Gastrocnemius medialis (tissue), 4 donors: ENCODE measurements around the gene CDC42EP5. TPM values are rescaled to one million over a fixed set of nuclear protein-coding genes. Genes with fewer than 3 reads are reported as not detected.
"Not testable (repeated sequence)": the region's sequence is repeated elsewhere in the genome, so short reads cannot be mapped to it uniquely, and the experiment has no call there.

Experiments used
- ATAC-seq, 2 donors: fragments of 150-250 bp; one replicate each; pipeline ENCODE4 v1.9.1; 2016
- DNase-seq, 2 donors: peaks; one replicate each; pipeline ENCODE4 v3.0.0-alpha.2; 2019
- H3K27ac ChIP-seq, 4 donors: fragments of 200-600 bp; sonication (generic); 1 replicate in 1 of 4; 2 replicates in 3 of 4; pipeline ENCODE4 v1.5.1; 2016 to 2018; ENCODE audit warnings: mild to moderate bottlenecking in 2 of 4, moderate library complexity in 1 of 4
- H3K27me3 ChIP-seq, 3 donors: fragments of 200-600 bp; sonication (generic) in 2 of 3; 1 replicate in 1 of 3; 2 replicates in 2 of 3; pipeline versions ENCODE4 v1.5.1 to v1.6.0; 2016 to 2019; ENCODE audit warnings: mild to moderate bottlenecking in 1 of 3, moderate library complexity in 1 of 3
- H3K36me3 ChIP-seq, 2 donors: fragments of 200-600 bp; sonication (generic) in 1 of 2; one replicate each; pipeline ENCODE4 v1.5.1; 2017 to 2018
- H3K4me1 ChIP-seq, 2 donors: fragments of 200-600 bp; sonication (generic) in 1 of 2; one replicate each; pipeline ENCODE4 v1.5.1; 2016 to 2017; ENCODE audit warnings: mild to moderate bottlenecking in 2 of 2
- H3K4me3 ChIP-seq, 4 donors: fragments of 200-600 bp; sonication (generic) in 3 of 4; 1 replicate in 1 of 4; 2 replicates in 3 of 4; pipeline ENCODE4 v1.5.1; 2016 to 2019; ENCODE audit warnings: mild to moderate bottlenecking in 2 of 4
- H3K9me3 ChIP-seq, 3 donors: fragments of 200-600 bp; sonication (generic) in 2 of 3; 1 replicate in 1 of 3; 2 replicates in 2 of 3; pipeline ENCODE4 v1.5.1; 2016 to 2019
- CTCF ChIP-seq, 5 experiments: fragments of 450-650 bp in 3 of 5; fragments of 200-600 bp in 2 of 5; sonication (generic) in 2 of 5; IDR thresholded peaks in 4 of 5; conservative IDR thresholded peaks in 1 of 5; 1 replicate in 4 of 5; 2 replicates in 1 of 5; pipeline ENCODE4 v1.5.1; 2016 to 2019; ENCODE audit warnings: antibody characterized with exemption in 5 of 5, mild to moderate bottlenecking in 3 of 5, moderate library complexity in 3 of 5
- POLR2A ChIP-seq, 2 donors: fragments of 450-650 bp; IDR thresholded peaks; one replicate each; pipeline ENCODE4 v1.6.1; 2017; ENCODE audit warnings: antibody characterized with exemption in 2 of 2, mild to moderate bottlenecking in 2 of 2, moderate library complexity in 2 of 2
- in situ Hi-C, 4 donors: fragments of 200-750 bp; cut with MboI; loops; one replicate each; pipeline versions ENCODE4 v1.15.0 to v1.8.0; 2017; ENCODE audit warnings: low sequenced_read_pairs in 4 of 4
- intact Hi-C: fragments of 100-400 bp; cut with DNase I; formaldehyde crosslinking; loops from one replicate; pipeline ENCODE4 v1.15.1; 2023; ENCODE audit warnings: low total_unique reads
- total RNA-seq, 4 donors: library from RNA; depleted of rRNA; stranded (reverse); fragments of >200 nt; gene quantifications; one replicate each; pipeline versions ENCODE4 v1.1.0 to v1.2.3, GENCODE V29; 2016

Gene CDC42EP5
- total RNA-seq, 4 donors from 2014 or later, result 0.83 to 4.6 (median 4.2) TPM; not detected in 1

GRCh38 chr19:54517483-54517882, 44.4 kb upstream of the CDC42EP5 start:
- Histone ChIP-seq H3K36me3 (no peaks in the 10 kb centered on the region), H3K27me3 (no peaks in the 10 kb centered on the region), H3K27ac (no peak overlapping the region), H3K4me3 (no peak overlapping the region), H3K4me1 (no peaks in the 10 kb centered on the region), H3K9me3 (no peaks in the 10 kb centered on the region)
- ATAC-seq (no peak), DNase-seq (no peak)
- intact Hi-C loops, result no loop called here
- in situ Hi-C loops, result no loop called here
- TF ChIP-seq CTCF (IDR thresholded peaks at IDR 0.05 in 4 of 5, conservative IDR thresholded peaks at IDR 0.05 in 1 of 5), result no peak

GRCh38 chr19:54515156-54515555, 42.1 kb upstream of the CDC42EP5 start:
- H3K27me3 ChIP-seq, result no peaks in the 10 kb centered on the region
- intact Hi-C loops (no loop called here), in situ Hi-C loops (no loop called here)
- no peak for DNase-seq
- ATAC-seq, result no peak
- no peak overlapping the region for H3K4me3 ChIP-seq
- H3K4me1 ChIP-seq, result no peaks in the 10 kb centered on the region
- no peak for TF ChIP-seq CTCF (IDR thresholded peaks at IDR 0.05 in 4 of 5, conservative IDR thresholded peaks at IDR 0.05 in 1 of 5)
- no peak for TF ChIP-seq POLR2A (IDR thresholded peaks at IDR 0.05)
- H3K27ac ChIP-seq, result no peak overlapping the region
- no peaks in the 10 kb centered on the region for H3K9me3 ChIP-seq
- H3K36me3 ChIP-seq, result no peaks in the 10 kb centered on the region

GRCh38 chr19:54509200-54509940, 36.3 kb upstream of the CDC42EP5 start:
- ATAC-seq, H3K36me3 ChIP-seq, H3K9me3 ChIP-seq, H3K4me1 ChIP-seq, intact Hi-C loops, H3K27ac ChIP-seq, DNase-seq, in situ Hi-C loops, H3K4me3 ChIP-seq, H3K27me3 ChIP-seq: not testable (repeated sequence)

GRCh38 chr19:54508487-54508886, 35.4 kb upstream of the CDC42EP5 start:
- H3K27ac ChIP-seq, in situ Hi-C loops, intact Hi-C loops, H3K27me3 ChIP-seq, H3K4me3 ChIP-seq, H3K9me3 ChIP-seq, H3K36me3 ChIP-seq, ATAC-seq, H3K4me1 ChIP-seq, DNase-seq: not testable (repeated sequence)

GRCh38 chr19:54507824-54508223, 34.7 kb upstream of the CDC42EP5 start:
- DNase-seq (no peak), ATAC-seq (no peak)
- H3K9me3 ChIP-seq, result no peaks in the 10 kb centered on the region
- H3K27me3 ChIP-seq, result no peaks in the 10 kb centered on the region
- no peak overlapping the region for H3K4me3 ChIP-seq
- in situ Hi-C loops (no loop called here), intact Hi-C loops (no loop called here)
- H3K27ac ChIP-seq, result no peak overlapping the region
- TF ChIP-seq CTCF (IDR thresholded peaks at IDR 0.05 in 4 of 5, conservative IDR thresholded peaks at IDR 0.05 in 1 of 5), result no peak
- TF ChIP-seq POLR2A (IDR thresholded peaks at IDR 0.05), result no peak
- H3K4me1 ChIP-seq, result no peaks in the 10 kb centered on the region
- H3K36me3 ChIP-seq, result no peaks in the 10 kb centered on the region

GRCh38 chr19:54507038-54507717, 34.1 kb upstream of the CDC42EP5 start:
- intact Hi-C loops, H3K36me3 ChIP-seq, H3K27ac ChIP-seq, H3K4me1 ChIP-seq, H3K4me3 ChIP-seq, DNase-seq, H3K27me3 ChIP-seq, ATAC-seq, H3K9me3 ChIP-seq, in situ Hi-C loops: not testable (repeated sequence)
